Urinary bladder (tissue), 4 donors: ENCODE measurements around the gene IRF8. TPM values are rescaled to one million over a fixed set of nuclear protein-coding genes. Genes with fewer than 3 reads are reported as not detected.
"Not testable (repeated sequence)": the region's sequence is repeated elsewhere in the genome, so short reads cannot be mapped to it uniquely, and the experiment has no call there.

Experiments
- DNase-seq: peaks from one replicate; pipeline ENCODE4 v3.0.0-alpha.2; 2015; ENCODE audit errors: extremely low spot score
- H3K27ac ChIP-seq: one replicate; pipeline ENCODE4 v1.5.1; 2013; ENCODE audit warnings: low read depth, mild to moderate bottlenecking, moderate library complexity
- H3K36me3 ChIP-seq: one replicate; pipeline ENCODE4 v1.6.1; 2013; ENCODE audit warnings: mild to moderate bottlenecking, moderate library complexity; ENCODE audit not compliant: insufficient read depth
- H3K4me1 ChIP-seq: one replicate; pipeline ENCODE4 v1.6.1; 2013; ENCODE audit warnings: mild to moderate bottlenecking, moderate library complexity; ENCODE audit not compliant: insufficient read depth
- H3K4me3 ChIP-seq: one replicate; pipeline ENCODE4 v1.5.1; 2013; ENCODE audit warnings: low read depth, low read length
- WGBS: extraction: QIAGEN DNeasy Blood & Tissue Kit; methylation state at CpG from one replicate; pipeline ENCODE4 v1.1.7; 2013; 5-methylcytosine and 5-hydroxymethylcytosine counted together
- polyA plus RNA-seq: library from polyadenylated mRNA; stranded (reverse); fragments of 200-250 nt; gene quantifications from one replicate; pipeline ENCODE4 v1.2.3, GENCODE V29; 2013
- total RNA-seq: library from RNA; depleted of rRNA; stranded (reverse); fragments of >200 nt; gene quantifications from one replicate; pipeline ENCODE4 v1.2.3, GENCODE V29; 2014
- donor health status: healthy with polysubstance abuse.
- donor health status: healthy.

IRF8 gene
- total and polyA plus RNA-seq, 2 donors = 7.3 to 20.6 TPM

- no peaks in the 10 kb centered on the region for H3K4me1 ChIP-seq
- no peak for DNase-seq
- H3K27ac ChIP-seq = no peak overlapping the region
- H3K36me3 ChIP-seq = no peaks in the 10 kb centered on the region
- 83% methylated on average over 23 of the region's 23 CpGs for WGBS
- no peak overlapping the region for H3K4me3 ChIP-seq
Measured at GRCh38 chr16:85931596-85932402, 32.8 kb downstream of the IRF8 start.

GRCh38 chr16:85934210-85934609 is 35.2 kb downstream of the IRF8 start:
- no peak for DNase-seq
- Histone ChIP-seq H3K27ac (no peak overlapping the region), H3K36me3 (no peaks in the 10 kb centered on the region), H3K4me1 (no peaks in the 10 kb centered on the region), H3K4me3 (no peak overlapping the region)
- 83% methylated on average over 9 of the region's 9 CpGs for WGBS

DNA sequence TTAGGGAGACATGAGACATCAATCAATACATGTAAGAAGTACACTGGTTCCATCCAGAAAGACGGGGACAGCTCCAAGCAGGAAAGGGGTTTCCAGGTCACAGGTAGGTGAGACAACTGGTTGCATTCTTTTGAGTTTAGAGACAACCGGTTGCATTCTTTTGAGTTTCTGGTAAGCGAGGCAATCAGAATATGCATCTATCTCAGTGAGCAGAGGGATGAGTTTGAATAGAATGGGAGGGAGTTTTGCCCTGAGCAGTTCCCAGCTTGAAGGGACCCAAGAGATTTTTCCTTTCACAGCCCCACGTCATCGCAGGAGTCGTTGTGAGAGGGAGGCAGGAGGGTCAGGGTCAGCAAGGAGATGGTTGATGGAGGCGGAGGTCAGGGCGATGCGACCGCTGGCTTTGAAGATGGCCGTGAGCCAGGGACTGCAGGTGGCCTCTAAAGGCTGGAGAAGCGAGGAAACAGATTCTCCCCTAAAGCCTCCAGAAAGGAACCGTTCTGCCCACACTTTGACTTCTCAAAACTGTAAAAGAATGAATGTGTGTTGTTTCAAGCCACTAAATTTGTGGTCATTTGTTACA is 36.5 kb downstream of the IRF8 start:
- WGBS = 65% methylated on average over 13 of the region's 13 CpGs
- Histone ChIP-seq H3K4me3 (no peak overlapping the region), H3K27ac (no peak overlapping the region), H3K4me1 (no peaks in the 10 kb centered on the region), H3K36me3 (no peaks in the 10 kb centered on the region)
- DNase-seq = no peak

DNA sequence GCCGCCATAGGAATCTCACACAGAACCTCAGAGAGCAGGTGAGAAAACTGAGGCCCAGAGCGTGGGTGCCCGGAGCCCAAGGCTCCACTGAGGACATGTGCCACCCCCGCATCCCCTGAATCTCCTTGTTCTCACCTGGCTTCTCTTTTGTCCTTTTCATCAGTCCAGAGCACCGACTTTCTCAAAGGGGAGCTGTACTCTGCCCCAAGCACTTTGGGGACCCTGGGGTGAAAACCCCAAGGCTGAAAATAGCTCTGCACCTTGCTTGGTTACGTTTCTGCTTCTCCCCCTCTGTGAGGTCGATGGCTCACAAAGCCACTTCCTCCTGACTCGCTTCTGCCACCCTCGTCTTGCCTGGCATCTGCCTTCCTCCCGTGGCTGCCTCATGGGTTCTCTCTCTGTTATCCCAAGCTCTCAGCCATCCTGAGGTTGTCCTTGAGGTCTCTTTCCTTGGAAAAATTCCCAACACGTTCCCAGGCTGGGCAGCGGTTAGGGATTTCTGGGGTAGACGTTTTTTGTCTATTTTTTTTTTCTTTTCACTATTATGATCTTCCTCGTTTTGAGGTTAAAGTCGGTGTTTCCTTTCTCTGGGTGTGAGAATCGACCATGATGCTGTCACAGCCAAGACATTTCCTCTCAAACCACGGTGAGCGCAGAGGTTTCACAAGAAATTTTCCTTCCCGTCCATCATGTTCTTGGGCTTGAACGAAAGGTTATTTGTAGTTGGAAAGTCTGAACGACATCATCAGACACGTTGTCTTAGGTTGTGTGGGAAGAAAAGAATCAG is 37.2 kb downstream of the IRF8 start:
- H3K27ac ChIP-seq = no peak overlapping the region
- no peak for DNase-seq
- H3K4me1 ChIP-seq = no peaks in the 10 kb centered on the region
- no peaks in the 10 kb centered on the region for H3K36me3 ChIP-seq
- 70% methylated on average over 22 of the region's 22 CpGs for WGBS
- H3K4me3 ChIP-seq = no peak overlapping the region

- no peak for DNase-seq
- WGBS = 68% methylated on average over 12 of the region's 12 CpGs
- H3K36me3 ChIP-seq = no peaks in the 10 kb centered on the region
- no peaks in the 10 kb centered on the region for H3K4me1 ChIP-seq
- H3K4me3 ChIP-seq = no peak overlapping the region
- H3K27ac ChIP-seq = no peak overlapping the region
Measured at GRCh38 chr16:85936816-85937215, 37.9 kb downstream of the IRF8 start.

DNA sequence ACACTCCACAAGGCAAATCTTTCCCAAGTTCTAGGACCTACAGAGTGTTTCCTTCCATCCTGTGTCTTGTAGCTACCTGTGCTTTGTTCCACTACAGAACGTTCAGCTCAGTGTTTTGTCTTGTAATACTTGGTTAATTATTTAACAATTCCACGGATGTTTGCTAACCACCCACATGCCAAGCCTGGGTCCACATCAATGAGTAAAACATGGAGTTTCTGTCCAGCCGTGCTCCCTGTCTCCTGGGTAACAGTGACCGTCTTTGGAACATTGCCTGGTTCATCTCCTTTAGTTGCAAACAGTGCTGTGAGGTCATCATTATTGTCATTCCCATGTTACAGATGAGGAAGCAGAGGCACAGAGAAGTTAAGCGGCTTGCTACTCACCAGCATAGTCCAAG is 41.3 kb downstream of the IRF8 start:
- H3K4me3 ChIP-seq = no peak overlapping the region
- no peaks in the 10 kb centered on the region for H3K4me1 ChIP-seq
- no peaks in the 10 kb centered on the region for H3K36me3 ChIP-seq
- DNase-seq = no peak
- 79% methylated on average over 5 of the region's 5 CpGs for WGBS
- no peak overlapping the region for H3K27ac ChIP-seq

GRCh38 chr16:85941863-85942644 is 43.1 kb downstream of the IRF8 start:
- Histone ChIP-seq H3K4me1 (no peaks in the 10 kb centered on the region), H3K27ac (no peak overlapping the region), H3K36me3 (no peaks in the 10 kb centered on the region), H3K4me3 (no peak overlapping the region)
- WGBS = 70% methylated on average over 14 of the region's 14 CpGs
- no peak for DNase-seq

DNA sequence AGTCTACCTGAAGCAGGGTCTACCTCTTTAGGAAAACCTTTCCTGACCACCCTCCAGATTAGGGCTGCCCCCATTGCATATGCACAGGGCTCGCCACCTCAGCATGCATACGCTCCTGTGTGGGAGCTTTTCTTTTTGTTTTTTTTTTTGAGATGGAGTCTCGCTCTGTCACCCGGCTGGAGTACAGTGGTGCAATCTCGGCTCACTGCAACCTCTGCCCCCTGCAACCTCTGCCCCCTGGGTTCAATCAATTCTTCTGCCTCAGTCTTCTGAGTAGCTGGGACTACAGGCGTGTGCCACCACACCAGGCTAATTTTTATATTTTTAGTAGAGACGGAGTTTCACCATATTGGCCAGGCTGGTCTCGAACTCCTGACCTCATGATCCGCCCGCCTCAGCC is 43.7 kb downstream of the IRF8 start:
- not testable (repeated sequence) for H3K36me3 ChIP-seq, H3K4me3 ChIP-seq, H3K4me1 ChIP-seq, H3K27ac ChIP-seq, DNase-seq
- WGBS = 93% methylated on average over 10 of the region's 10 CpGs

DNA sequence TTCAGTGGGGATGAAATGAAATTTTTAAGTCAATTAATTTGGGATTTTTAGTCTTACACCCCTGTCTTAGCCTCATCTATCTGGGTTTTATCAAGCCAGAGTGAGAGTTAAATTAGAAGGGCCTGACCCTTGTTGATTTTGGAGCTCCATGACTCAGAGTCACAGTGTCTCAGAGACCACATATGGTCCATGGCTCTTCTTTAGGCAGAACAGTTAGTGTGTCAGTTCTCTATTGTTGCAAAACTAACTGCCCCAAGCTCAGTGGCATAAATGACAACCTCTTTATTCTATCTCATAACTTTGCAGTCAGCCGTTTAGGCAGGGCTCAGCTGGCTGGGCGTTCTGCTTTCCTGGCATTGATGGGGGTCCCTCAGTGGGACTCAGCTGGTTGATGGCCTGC is 44.7 kb downstream of the IRF8 start:
- whole genome bisulfite sequencing = 65% methylated on average over 2 of the region's 2 CpGs
- H3K4me3 ChIP-seq = no peak overlapping the region

GRCh38 chr16:85944572-85945423 is 45.8 kb downstream of the IRF8 start:
- Histone ChIP-seq H3K27ac (no peak overlapping the region), H3K4me3 (no peak overlapping the region), H3K36me3 (no peaks in the 10 kb centered on the region), H3K4me1 (no peaks in the 10 kb centered on the region)
- DNase-seq = no peak
- 87% methylated on average over 7 of the region's 7 CpGs for WGBS

More for the DNA sequence above, 44.7 kb downstream of the IRF8 start:
- H3K4me1 ChIP-seq = no peaks in the 10 kb centered on the region
- no peak for DNase-seq
- H3K36me3 ChIP-seq = no peaks in the 10 kb centered on the region
- H3K27ac ChIP-seq = no peak overlapping the region

DNA sequence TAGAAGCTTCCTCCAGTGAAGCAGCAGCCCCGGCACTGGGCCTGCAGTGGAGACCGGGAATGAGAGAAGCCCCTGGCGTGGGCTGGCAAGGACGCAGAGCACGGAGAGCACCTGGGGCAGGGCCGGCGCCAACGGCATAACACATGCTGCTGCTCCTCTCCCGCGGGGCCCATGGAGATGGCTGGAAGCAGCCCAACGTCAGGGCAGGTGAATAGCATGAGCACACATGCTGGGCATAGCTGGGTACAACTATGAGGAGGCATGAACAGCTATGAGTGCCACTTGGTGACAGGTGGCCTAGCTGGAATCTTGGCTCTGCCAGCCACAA is 46.4 kb downstream of the IRF8 start:
- H3K36me3 ChIP-seq = no peaks in the 10 kb centered on the region
- H3K4me3 ChIP-seq = no peak overlapping the region
- WGBS = 88% methylated on average over 11 of the region's 11 CpGs
- DNase-seq = no peak
- no peak overlapping the region for H3K27ac ChIP-seq
- no peaks in the 10 kb centered on the region for H3K4me1 ChIP-seq

DNA sequence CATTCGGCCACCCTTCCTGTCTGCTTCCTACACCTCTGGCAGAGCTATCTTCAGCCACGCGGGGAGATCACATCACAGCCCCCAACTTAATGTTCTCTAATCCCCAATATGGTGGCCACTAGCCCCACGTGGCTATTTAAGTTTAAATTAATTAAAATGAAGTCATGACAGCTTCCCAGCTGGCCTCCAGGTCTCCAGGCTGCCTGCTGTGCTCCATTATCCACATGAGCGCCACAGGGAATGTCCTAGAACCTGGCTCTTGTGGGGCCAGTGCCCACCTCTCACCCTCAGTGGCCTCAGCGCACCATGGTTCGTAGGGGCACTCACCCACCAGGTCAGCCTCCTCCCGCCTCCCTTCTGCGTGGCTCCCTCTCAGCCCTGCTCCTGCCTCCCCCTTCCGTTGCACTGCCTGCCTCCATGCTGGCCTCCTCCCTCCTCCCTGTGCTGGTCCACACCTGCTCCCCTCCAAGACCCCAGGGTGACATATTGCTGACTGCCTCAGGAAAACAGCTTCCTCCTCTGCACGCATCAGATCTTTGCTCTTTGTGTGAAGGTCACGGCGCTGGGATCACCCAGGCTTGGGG is 47.7 kb downstream of the IRF8 start:
- Histone ChIP-seq H3K4me3 (no peak overlapping the region), H3K36me3 (no peaks in the 10 kb centered on the region), H3K4me1 (no peaks in the 10 kb centered on the region), H3K27ac (no peak overlapping the region)
- DNase-seq = no peak
- 81% methylated on average over 13 of the region's 13 CpGs for WGBS
